ENCODE results near the gene SYT15.

Gene SYT15

DNA sequence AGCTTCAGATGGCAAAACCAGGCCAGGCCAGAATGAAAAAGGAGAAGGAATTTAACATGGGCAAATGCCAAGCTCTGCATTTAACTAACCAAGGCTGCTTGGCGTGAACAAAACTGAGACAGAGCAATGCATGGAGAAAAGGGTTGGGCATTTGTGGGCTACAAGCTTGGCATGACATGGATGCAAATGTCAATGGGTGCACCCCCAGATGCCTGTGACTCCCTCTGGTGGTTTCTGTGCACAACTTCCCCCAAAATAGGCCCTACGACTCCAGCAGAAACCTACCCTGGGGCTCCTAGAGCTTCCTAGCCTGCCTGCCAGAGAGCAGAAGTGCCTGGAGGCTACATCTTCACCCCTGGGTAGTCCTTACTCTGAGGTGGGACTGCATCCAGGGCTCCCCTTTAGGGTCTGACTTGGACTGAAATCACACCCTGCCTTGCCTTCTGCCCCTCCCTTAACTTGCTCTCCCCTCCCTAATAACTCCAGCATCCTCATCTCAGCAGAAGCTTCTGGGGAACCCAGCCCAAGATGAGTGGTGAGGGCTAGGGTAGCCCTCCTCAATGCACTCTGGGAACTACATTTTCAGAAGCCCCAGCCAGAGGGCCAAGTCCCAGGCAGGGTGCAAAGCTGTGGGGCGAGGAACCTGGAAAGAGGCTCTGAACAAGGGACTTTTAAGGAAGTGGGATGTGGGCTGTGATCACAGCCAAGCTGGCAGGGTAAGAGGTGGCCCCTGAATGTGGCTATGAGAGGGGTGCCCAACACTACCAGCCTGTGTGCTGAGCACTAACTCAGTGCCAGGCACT lies 33.7 kb upstream of the SYT15 start:
- no peak for DNase-seq

DNA sequence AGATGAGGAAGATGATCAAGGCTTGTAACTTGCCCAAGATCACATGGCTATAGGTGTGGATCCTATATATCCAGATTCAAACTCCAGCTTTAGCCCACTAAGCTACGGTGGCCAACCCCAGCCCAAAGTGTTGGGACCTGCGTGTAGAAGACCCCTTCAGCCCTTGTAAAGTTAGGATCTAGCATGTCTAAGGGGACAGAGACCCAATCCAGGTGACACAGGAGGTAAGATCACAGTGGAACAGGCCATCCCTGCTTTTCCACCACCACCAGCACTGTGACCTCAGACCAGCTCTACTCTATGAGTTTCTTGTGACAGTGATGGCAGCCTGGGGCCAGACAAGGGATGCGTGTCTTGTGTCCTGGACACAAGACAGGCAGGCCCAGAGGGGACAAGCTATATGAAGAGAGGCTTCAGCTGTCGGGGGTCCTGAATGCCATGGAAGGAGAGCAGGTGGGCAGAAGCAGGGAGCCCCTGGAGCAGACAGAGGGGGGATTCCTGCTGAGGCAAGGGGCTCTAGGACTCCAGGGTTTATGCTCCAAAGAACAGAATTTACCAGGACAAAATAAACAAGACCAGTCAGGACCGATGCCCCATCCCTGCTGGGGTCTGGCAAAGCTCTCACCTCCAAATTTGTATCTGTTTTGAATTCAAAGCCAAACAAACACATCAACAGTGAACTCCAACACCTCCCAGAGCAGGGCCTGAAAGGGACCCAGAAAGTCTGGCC lies 32.9 kb upstream of the SYT15 start:
- no peak for DNase-seq

DNA sequence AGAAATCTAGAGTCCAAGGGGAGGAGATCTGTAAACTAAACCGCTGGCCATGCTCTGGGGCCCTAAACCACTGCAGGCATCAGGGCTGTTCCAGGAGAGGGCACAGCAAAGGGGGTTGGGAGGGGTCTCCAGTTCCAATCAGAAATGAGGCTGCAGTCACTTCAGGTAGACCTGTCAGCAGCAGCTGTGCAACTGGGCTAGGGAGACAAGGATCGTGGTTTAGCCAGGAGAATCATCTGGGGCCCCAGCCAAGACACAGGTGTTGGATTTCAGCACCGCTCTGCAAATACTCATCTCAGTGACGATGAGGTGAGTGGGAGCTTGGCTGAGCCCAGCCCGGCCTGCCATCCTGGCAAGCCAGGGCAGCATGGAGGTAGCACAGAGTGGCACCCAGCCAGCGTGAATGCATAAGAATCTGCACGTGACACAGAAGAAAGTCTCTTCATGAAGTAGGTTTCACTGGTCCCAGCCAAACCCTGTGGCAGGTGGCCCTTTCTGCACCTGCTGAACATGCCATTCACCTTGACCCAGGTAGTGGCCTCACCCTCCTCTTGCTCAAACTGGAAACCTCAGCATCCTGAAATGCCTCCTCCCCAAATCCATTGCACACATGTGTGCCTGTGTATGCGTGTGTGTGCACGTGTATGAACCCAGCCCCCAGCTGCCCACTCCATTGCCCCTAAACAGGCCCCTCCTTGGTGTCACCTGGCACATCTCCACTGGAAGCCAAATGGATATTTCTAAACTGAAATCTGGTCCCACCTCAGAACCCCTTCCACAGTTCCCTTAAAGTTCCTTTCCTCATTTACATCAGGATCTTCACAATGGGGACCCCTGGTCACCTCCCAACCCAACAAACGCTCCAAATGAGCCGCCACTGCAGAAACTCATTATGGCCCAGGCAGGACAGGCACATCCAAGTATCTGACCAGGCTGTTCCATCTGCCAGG lies 32.1 kb upstream of the SYT15 start:
- no peak for DNase-seq

DNA sequence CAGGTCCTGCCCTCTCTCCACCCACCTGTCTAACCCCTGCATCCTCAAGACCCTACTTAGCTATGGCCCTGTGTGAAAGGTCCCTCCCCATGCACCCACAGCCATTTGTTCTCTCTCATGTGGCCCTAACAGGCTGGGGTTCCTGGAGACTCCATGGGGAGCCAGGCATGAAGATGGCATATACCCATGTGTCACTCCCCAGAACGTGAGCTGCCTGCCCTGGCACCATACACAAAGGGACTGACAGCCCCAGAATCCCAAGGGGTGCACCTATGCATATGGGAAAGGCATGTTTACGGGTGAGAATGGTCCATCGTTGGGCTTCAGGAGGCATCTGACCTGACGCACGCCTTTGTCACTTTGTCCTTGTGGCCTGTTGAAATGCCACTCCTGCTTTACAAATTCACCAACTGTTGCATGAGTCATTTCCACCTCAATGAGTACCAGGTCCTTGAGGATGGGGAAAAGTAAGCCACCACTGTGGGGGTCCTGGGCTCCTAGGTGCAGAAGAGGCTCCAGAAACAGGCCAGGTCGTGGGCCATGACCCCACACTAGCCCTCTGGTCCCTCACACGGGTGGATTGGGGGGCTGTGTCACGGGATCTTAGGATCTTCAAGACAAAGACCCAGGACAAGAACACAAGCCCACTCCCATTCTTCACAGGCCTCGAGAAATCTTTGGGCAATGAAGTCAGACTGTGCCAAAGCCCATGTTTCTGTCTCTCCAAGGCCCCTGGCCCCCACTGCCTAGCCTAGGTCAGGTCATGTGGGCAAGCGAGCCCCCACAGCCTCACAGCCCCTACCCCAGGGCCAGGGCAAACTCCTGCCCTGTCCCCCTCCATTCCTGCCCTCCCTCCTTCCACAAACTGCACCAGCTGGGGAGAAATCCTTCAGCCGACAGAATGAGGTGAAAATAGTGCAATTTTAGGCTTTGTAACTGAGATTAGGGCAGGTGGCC lies 31.1 kb upstream of the SYT15 start:
- DNase-seq, result no peak

DNA sequence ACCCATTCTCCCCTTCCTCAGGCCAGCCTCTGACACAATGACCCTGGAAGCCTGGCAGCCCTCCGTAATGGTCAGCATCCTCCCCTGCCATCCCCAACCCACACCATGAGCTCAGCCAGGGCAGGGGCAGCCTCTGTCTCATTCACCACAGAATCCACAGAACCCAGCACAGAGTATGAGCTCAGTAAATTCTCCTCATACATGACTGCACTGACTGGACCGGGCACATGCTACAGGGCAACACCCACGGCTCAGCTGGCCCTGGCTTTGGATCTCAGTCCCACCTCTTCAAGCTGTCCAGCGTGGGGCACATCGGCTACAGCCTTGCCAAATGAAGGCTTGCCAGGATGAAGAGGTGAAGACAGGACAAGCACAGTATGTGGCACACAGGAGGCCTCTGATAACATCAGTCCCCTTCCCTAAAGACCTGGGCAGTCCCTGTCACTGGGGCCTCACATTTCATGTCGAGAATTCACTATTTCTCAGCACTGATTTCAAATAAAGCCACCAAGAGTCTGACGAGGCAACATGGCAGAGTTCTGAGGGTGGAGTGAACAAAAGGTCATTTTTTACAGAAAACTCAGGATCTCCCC lies 30.3 kb upstream of the SYT15 start:
- DNase-seq, result no peak

DNA sequence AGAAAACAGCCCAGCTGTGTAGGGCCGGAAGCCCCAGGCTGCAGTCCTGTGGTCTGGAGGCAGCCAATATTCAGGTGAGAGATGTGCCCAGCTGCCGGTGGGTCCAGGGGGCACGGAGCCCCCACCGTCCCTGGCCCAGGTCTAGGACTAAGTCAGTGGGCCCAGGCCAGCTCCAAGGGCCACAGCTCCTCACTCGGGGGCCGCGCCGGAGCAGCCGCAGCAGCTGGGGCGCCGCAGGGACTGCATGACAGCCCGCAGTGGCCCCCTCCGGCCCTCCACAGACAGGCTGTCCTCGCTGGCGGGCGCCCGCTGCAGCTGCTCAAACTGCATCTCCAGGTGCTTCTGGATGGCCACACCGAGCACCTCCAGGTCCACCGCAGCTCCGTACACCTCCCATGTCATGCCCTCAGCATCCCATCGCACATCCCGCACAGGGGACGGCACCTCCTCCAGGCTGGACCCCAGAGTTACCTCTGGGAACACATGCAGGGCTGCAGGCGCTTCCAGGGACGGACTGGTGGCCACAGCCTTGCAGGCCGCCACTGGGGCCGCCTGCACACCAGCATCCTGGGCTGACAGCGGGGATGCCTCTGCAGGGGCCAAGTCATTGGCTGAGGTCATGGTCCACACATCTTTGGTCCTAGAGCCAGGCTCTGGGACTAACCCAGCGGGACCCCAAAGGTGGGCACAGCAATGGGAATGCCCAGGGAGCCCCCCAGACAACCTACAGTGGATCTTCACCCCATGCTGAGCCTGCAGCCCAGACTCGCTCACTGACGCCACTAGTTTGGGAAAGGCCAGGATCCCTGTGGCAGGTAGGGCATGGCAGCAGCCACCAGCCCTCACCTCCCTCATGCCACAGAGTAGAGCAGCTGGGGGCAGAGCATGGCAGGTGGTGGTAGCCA lies 29.5 kb upstream of the SYT15 start:
- DNase-seq, result no peak

DNA sequence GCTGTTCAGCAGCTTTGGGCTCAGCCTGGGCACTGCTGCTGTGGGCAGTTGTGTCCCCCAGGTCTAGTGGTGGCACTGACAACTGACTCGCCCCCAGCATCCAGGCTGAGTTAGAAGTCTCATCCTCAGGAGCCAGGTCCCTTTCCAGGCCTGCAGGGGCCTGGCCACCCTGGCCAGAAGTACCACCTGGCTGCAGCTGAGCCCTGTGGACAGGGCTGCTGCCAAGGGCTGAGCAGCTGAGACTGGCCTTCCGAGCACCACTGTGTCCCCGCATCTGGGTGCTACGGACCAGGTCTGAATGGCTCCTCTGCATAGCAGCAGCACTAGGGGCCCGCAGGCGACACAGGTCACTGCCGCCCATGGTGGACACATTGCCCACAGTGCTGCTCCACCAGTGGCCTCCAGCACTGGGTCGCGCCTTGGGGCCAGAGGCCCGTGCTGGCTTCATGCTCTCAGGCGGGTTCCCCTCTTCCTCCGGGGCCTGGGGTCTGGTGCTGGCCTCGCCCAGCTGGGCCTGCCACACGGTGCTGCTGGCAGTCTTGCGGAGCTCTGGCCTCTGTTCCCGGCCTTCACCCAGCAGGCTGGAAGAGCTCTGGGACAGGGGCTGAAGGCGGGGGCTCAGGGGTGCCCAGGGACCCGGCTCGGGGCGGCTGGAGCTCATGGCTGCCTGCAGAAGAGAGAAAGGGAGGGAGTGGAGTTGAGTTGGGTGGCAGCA lies 28.7 kb upstream of the SYT15 start:
- no peak for DNase-seq

DNA sequence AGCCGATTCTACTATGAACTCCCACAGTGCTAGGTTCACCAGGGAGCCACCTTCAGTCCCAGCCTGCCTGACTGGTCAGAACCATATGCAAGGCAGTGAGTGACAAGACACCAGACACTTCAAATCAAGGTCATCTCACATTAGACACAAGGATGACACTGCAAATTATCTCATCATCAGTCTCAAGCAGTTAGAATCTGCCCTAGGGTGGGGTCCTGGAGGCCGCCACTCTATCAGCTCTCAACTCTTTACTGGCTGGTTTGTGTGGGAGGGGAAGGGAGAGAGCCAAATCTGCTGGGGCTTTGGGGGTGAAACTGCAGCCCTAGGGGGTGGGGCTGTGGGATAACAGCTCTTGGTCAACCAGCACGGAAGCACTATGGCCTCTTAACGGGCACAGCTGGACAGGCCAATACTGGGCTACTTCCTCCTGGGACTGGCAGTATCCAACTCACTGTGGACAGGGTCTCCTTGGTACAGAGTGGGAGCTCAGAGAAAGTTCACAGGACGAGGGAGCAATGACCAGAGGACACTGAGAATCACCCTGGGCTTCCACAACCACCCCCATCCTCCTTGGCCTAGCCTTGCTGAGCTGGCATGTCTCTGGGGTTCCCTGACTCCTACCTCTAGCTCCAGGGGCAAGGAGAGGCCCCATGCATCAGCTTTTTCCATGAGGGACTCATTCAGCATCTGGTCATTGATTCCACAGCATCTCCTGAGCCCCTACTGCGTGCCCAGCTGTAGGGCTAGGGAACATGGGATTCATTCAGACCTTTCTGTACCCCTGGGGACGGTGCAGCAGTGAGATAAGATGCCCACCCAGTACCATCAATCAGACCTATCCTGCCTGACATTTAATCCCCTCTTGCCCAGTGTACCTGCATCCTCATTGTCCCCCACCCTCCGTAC lies 27.9 kb upstream of the SYT15 start:
- no peak for DNase-seq

DNA sequence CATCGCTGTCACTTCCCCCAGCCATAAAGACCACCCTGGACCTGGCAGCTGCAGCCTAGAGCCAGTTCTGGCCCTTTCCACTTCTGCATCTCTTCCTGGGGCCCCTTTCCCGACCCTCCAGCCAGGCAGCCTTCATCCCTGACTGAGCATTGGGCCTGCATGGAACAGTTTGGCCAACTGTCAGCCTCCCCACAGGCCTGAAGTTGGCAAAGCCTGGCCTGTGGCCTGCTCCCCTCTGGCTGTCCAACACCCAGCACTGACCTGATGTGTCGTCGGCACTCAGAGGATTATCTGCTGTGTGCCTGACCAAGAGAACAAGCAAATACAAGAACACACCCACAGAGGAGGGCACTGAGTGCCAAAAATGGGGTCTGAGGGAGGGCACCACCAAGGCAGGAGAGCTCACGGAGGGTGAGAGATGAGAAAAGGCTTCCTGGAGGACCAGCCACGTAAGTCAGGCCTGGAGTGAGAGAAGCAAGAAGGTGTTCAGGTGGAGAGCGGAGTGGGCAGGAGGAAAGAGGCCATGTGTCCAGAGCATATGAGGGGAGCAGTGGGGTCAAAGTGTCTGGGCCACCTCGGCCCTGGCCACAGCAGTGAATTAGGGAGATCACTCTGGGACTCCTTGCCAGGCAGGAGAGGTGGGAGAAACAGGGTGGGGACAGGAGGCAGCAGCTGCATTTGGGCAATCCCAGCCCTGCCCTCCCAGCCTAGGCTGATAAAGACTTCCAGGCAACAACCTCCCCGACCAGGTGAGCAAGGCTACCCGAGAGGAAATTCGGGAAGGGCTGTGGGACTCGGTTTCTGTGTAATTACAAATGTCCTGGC lies 27.0 kb upstream of the SYT15 start:
- no peak for DNase-seq

DNA sequence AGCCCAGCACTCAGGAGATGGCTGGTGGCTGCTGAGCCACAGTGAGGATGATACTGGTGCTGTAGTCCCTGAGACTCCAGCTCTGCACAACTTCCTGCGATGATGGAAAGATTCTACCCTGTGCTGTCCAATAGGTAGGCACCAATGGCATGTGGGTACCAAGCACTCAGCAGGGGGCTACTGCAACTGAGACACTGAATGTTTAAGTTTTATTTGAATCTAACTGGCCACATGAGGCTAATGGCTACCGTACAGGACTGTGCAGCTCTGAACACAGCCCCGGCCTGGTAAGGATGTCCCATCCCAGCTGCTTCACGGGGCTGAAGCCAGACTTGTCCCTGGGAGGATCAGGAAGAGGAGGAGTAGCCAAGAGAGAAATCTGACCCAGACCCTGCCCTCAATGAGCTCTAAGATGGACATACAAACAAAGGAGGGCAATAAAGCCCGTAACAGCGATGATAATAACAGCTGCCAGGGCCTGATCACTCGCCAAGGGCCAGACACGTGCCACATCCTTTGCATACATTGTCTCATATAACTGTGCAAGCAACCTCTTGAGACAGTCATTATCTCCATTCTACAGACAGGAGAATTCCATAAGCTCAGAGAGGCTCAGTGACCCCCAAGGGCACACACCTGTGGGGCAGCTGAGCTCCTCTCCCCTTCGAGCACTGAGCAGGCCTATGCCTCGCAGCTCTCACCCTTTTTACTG lies 26.2 kb upstream of the SYT15 start:
- no peak for DNase-seq

DNA sequence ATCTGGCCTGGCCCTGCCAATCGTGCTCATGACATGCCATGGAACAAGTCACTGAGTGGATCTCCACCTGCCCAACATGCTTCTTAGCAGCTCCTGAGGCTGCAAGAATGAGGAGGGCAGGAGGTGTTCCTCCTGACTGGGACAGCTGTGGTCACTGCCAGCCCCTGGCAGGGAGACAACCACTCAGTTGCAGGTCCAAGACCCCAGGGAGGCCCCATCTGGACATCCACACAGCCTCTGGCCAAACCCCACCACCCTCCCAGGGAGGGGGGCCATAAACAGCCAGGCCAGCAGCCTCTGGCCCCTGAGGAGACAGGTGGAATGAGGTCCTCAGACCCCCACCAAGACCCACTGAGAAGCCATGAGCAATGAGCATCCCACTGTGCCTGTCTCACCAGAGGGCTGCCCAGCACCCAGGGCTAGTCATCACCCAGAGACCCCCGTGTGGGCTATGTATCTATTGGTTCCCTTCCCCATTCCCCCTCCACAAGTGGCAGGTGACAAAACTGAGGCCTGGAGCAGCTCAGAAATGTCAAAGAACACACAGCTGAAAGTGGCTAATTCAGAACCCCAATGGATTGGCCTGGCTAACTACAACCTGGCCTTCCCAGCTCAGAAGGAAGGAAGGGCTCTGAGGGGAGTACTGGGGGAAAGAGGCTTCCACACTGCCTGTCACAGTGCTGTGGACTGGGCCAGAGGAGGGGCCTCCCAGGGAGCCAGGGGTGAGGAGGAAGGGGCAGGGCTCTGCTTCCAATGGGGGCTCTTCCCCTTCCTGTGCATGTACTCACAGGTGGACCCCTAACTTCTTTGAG lies 25.5 kb upstream of the SYT15 start:
- DNase-seq, result no peak

DNA sequence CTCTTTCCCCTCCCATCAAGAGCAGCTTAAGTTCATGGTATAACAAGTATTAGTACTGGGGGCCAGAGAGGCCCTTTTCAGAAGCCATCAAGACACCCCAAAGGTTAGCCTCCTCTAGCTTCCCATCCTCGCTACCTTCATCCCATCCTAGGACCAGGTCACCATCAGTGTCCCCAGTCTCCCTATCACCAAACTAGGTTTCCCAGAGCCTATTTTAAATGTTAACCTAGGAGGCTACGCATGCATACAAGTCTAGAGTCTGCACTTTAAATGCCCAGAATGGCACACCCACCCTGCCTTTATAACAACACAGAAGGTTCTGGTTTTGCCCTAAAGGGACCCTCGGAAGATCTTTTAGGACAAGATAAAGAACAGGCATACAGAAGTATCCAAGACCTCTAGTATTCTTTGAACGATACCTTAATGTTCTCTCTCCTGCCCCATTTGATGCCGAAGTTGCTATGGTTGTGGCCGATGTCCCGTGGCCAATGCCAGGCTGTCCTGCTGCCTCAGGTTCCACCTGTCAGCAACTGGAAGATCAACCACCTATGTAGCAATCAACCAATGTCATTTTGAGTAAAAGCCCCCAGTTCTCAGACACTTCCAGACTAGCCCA lies 24.7 kb upstream of the SYT15 start:
- DNase-seq, result no peak

DNA sequence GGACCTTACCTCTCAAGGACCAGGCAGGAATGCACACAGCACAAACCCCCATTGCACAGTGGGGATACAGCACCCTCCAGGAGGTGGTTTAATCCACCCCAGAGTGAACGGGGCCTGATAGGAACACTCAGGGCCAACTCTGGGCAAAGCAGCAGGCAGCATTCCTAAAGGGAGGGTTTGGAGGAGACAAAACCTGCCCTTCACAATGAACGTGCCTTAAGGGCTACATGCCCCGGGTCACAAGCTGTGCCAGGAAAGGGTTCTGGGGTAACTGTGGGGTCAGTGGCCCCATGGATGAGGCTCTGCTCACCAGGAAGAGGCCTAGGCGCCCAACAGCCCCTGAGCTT lies 23.6 kb upstream of the SYT15 start:
- no peak for DNase-seq
